ENCODE results near the gene TMEM217. TPM values are rescaled to one million over a fixed set of nuclear protein-coding genes. Genes with fewer than 3 reads are reported as not detected.

Gene TMEM217
- total and polyA plus RNA-seq, 2 of the 8 experiments (the other 6 are each of a cell fraction or from before 2014, with no cell fraction given), result 0.60 to 1.1 TPM

GRCh38 chr6:37212268-37212667 is 45.7 kb downstream of the TMEM217 start:
- no peak overlapping the region for H3K4ac ChIP-seq (replicated peaks; ENCODE audit: insufficient read length, low read depth, low read length)
- TF ChIP-seq TCF12 (IDR thresholded peaks at IDR 0.05; ENCODE audit: low read depth, low read length), result no peak
- TF ChIP-seq CBX8 (IDR thresholded peaks at IDR 0.05; ENCODE audit: borderline replicate concordance, low read depth, low read length), result no peak
- no peak for TF ChIP-seq GTF2F1 (IDR thresholded peaks at IDR 0.05; ENCODE audit: borderline replicate concordance, low read depth, low read length)
- TF ChIP-seq GABPA (IDR thresholded peaks at IDR 0.05; ENCODE audit: borderline replicate concordance, insufficient read depth, low read length), result no peak
- no peak for TF ChIP-seq SP2 (IDR thresholded peaks at IDR 0.05; ENCODE audit: low read length)
- TF ChIP-seq TEAD4 (IDR thresholded peaks at IDR 0.05; ENCODE audit: low read depth, low read length), result no peak
- TF ChIP-seq RAD21 (IDR thresholded peaks at IDR 0.05 in 1 of 2, conservative IDR thresholded peaks at IDR 0.05 in 1 of 2; ENCODE audit: low read depth in 2 of 2, low read length in 2 of 2), result no peak
- no peak for TF ChIP-seq CBX5 (IDR thresholded peaks at IDR 0.05; ENCODE audit: low read depth, low read length)
- no peak for TF ChIP-seq JUND (IDR thresholded peaks at IDR 0.05; ENCODE audit: low read length)
- no peak for TF ChIP-seq BACH1 (IDR thresholded peaks at IDR 0.05; ENCODE audit: low read length)
- TF ChIP-seq CHD1 (IDR thresholded peaks at IDR 0.05; ENCODE audit: low read depth, low read length), result no peak
- TF ChIP-seq RFX5 (IDR thresholded peaks at IDR 0.05; ENCODE audit: borderline replicate concordance, low read depth, low read length), result no peak
- no peak for TF ChIP-seq TBP (IDR thresholded peaks at IDR 0.05; ENCODE audit: low read depth, low read length)
- no peak for TF ChIP-seq RXRA (IDR thresholded peaks at IDR 0.05; ENCODE audit: insufficient read depth, low read depth, low read length)
- TF ChIP-seq SAP30 (IDR thresholded peaks at IDR 0.05; ENCODE audit: insufficient read depth, insufficient replicate concordance, low read length), result no peak

More at GRCh38 chr6:37212268-37212667, 45.7 kb downstream of the TMEM217 start:
- Histone ChIP-seq H3K23me2 (ENCODE audit: low read depth, low read length) (no peaks in the 10 kb centered on the region), H3K56ac (replicated peaks; ENCODE audit: insufficient read length, low read depth, low read length) (no peak overlapping the region), H4K5ac (ENCODE audit: insufficient read length, low read depth, low read length) (no peak overlapping the region), H2BK15ac (ENCODE audit: low read length) (no peak overlapping the region), H2AK5ac (ENCODE audit: low read depth, low read length) (no peak overlapping the region), H4K20me1 (replicated peaks in 1 of 2; ENCODE audit: control insufficient read depth in 1 of 2, insufficient read depth in 2 of 2, low read length in 2 of 2) (peaks cover 0 to 2% of the 10 kb centered on the region in 2 experiments), H2BK20ac (ENCODE audit: low read length) (no peak overlapping the region), H2BK12ac (ENCODE audit: low read depth, low read length) (no peak overlapping the region), H3K36me3 (ENCODE audit: control insufficient read depth in 2 of 4, insufficient read depth in 4 of 4, low read length in 3 of 4) (no peaks in the 10 kb centered on the region), H3K79me1 (ENCODE audit: low read depth, low read length) (no peaks in the 10 kb centered on the region), H3K9me3 (ENCODE audit: insufficient read depth in 2 of 2, low read depth in 1 of 2, low read length in 1 of 2) (no peaks in the 10 kb centered on the region), H3K23ac (ENCODE audit: insufficient read length) (no peak overlapping the region), H4K8ac (ENCODE audit: extremely low read depth, insufficient read depth, low read length) (no peak overlapping the region), H3K14ac (ENCODE audit: insufficient read length) (no peak overlapping the region), H3K27ac (ENCODE audit: low read depth, low read length) (no peak overlapping the region), H3K18ac (ENCODE audit: extremely low read depth, low read length) (no peak overlapping the region), H3K79me2 (ENCODE audit: control insufficient read depth in 1 of 2, insufficient read depth in 2 of 2, low read length in 2 of 2) (no peaks in the 10 kb centered on the region), H3K4me3 (ENCODE audit: extremely low read depth in 1 of 4, insufficient read depth in 2 of 4, low read depth in 3 of 4, low read length in 4 of 4) (no peak overlapping the region), H3K4me2 (ENCODE audit: insufficient read depth in 1 of 2, low read depth in 2 of 2, low read length in 2 of 2) (no peak overlapping the region), H2AFZ (ENCODE audit: low read length) (no peak overlapping the region), H2BK120ac (replicated peaks; ENCODE audit: low read depth, low read length) (no peak overlapping the region), H4K91ac (replicated peaks; ENCODE audit: insufficient read length, low read length) (no peak overlapping the region), H3K27me3 (replicated peaks in 1 of 4; ENCODE audit: control insufficient read depth in 3 of 4, extremely low read depth in 1 of 4, insufficient read depth in 3 of 4, low read length in 3 of 4) (no peaks in the 10 kb centered on the region; a peak in 1 of 7 replicates), H3K9ac (replicated peaks in 1 of 4; ENCODE audit: extremely low read depth in 1 of 4, low read depth in 3 of 4, low read length in 3 of 4) (no peak overlapping the region), H2BK5ac (ENCODE audit: low read depth, low read length) (no peak overlapping the region), H3K4me1 (replicated peaks in 1 of 4; ENCODE audit: control insufficient read depth in 3 of 4, insufficient read depth in 4 of 4, low read length in 3 of 4) (no peaks in the 10 kb centered on the region)
- ChIA-PET POLR2A (ENCODE audit: partially characterized antibody) (interaction anchor here (0.9 kb wide), 1 partner anchor 209 kb away, joined by 3 read pairs; no protein-coding TSS in a partner anchor), CTCF (ENCODE audit: partially characterized antibody) (interaction anchor here (0.8 to 34.9 kb wide), 14 partner anchors 9 to 436 kb away, joined by 3 to 866 read pairs (median 5); no protein-coding TSS in a partner anchor)
- DNase-seq (ENCODE audit: low read depth in 1 of 2, low spot score in 2 of 2), result no peak
- no peak for FAIRE-seq
- WGBS, 2 experiments (ENCODE audit: extremely low coverage in 1 of 2, insufficient coverage in 1 of 2, insufficient read length in 1 of 2, insufficient replicate concordance in 2 of 2, low coverage in 1 of 2, low lambda C conversion rate in 2 of 2, missing lambda C conversion rate in 1 of 2), result 94% methylated on average over 9 of the region's 9 CpGs; no CpG with 5 or more reads in 1 of the 2 experiments
